ENCODE measurements around the gene HOXA9.

The HOXA9 gene

GRCh38 chr7:27202018-27202861 is 36.9 kb upstream of the HOXA9 start:
- in situ Hi-C loops (cut with HindIII; ENCODE audit: low sequenced_read_pairs): loop anchor here (10.0 to 25.0 kb wide), 2 partner anchors 583 to 710 kb away; no protein-coding TSS in a partner anchor

DNA sequence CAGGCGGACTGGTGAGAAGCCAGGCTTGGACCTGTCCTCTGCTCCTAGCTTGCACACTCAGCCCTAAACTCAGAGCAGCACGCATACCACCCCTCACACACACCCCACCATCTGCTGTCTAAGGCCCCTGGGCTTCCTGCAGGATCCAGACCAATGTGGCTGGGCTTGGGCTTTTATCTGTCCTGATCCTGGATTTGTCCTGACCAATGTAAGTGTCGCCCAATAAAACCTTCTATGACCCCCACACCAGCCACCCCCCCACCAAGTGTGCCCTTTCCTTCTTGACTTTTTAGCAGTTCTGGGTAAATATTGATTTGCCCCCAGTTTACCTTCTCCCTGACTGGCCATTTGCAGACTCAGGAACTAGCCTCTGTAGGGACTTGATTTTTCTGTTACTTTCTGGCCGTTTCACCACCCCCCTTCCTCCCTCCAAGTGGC is 36.3 kb upstream of the HOXA9 start:
- in situ Hi-C loops (cut with HindIII; ENCODE audit: low sequenced_read_pairs): loop anchor here (10.0 to 25.0 kb wide), 2 partner anchors 583 to 711 kb away; no protein-coding TSS in a partner anchor

GRCh38 chr7:27200761-27201579 is 35.6 kb upstream of the HOXA9 start:
- in situ Hi-C loops (cut with HindIII; ENCODE audit: low sequenced_read_pairs): loop anchor here (10.0 to 25.0 kb wide), 2 partner anchors 584 to 711 kb away; no protein-coding TSS in a partner anchor

DNA sequence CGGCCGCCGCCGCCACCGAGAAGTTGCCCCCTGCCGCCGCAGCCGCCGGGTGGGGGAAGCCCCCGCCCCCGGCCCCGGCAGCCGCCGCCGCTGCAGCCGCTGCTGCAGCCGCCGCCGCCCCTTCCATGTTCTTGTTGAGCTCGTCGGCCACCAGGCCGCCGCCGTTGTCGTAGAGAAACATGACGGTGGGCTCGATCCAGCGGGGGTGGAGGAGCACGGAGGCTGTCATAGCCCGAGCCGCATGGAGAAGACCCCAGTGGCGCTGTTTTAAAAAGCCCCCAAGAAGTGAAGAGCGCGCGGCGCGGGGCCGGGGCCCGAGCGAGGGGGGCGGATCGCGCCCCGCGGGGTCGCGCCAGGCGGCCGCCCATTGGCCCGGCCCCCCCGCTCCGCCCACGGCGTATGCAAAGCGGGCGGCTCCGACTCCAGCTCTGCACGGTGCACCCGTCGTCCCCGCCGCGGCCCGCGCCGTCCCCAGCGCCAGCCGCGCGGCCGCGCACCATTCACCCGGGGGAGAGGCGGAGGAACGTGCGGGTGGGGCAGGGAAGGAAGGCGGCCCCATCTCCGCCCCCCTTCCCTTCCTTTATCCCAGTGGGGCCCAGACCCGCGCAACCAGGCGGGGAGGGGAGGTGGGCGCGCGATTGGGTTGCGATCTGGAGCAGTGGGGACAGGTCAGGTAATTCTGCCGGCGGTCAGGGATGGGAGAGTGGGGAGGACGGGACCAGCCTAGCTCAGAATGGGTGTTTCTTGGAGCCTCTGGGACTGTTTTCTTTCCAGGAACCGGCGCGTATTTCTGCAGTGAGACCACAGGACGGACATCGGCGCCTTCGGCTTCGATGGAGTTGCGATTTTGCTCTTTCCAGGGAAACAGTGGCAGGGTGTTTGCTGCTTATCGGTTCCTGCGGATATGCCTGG is 34.8 kb upstream of the HOXA9 start, which contains the start of gene HOXA13:
TSS of gene HOXA13 (minus strand) at position 243 of the 912 bp plus-strand sequence. CDS start at position 229, 14 bp downstream.
- in situ Hi-C loops (cut with HindIII; ENCODE audit: low sequenced_read_pairs): loop anchor here (10.0 to 25.0 kb wide), 2 partner anchors 585 to 712 kb away; no protein-coding TSS in a partner anchor

- in situ Hi-C loops (cut with HindIII; ENCODE audit: low sequenced_read_pairs): no loop called here
Measured at GRCh38 chr7:27198871-27199801, 33.8 kb upstream of the HOXA9 start.

DNA sequence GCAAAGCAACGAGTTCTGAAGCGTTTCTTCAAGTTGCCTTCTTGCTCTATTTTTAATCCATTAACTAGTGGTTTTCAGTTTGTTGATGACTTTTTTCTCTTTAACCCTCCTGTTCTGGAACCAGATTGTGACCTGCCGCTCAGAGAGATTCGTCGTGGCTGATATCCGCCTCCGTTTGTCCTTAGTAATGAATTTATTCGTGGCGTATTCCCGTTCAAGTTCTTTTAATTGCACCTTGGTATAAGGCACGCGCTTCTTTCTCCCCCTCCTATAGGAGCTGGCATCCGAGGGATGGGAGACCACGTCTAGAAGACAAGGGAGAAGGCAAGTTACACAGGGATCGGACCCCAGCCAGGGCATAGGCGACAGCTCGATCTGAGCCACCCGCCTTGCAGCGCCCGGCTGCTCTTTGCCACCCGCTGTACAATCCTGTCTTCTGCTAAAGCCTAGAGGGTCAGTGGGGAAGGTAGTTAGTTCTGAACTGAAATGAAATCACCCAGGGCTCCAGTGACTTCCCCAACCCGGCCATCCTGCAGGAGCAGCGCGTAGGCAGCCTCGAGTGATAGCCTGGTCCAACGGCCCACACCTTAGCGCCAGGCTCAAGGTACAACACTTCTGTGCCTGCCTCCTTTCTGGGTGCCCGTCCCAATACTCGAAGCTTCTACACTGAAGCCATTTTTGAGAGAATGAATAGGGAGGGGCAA is 33.0 kb upstream of the HOXA9 start:
- in situ Hi-C loops (cut with HindIII; ENCODE audit: low sequenced_read_pairs): no loop called here

DNA sequence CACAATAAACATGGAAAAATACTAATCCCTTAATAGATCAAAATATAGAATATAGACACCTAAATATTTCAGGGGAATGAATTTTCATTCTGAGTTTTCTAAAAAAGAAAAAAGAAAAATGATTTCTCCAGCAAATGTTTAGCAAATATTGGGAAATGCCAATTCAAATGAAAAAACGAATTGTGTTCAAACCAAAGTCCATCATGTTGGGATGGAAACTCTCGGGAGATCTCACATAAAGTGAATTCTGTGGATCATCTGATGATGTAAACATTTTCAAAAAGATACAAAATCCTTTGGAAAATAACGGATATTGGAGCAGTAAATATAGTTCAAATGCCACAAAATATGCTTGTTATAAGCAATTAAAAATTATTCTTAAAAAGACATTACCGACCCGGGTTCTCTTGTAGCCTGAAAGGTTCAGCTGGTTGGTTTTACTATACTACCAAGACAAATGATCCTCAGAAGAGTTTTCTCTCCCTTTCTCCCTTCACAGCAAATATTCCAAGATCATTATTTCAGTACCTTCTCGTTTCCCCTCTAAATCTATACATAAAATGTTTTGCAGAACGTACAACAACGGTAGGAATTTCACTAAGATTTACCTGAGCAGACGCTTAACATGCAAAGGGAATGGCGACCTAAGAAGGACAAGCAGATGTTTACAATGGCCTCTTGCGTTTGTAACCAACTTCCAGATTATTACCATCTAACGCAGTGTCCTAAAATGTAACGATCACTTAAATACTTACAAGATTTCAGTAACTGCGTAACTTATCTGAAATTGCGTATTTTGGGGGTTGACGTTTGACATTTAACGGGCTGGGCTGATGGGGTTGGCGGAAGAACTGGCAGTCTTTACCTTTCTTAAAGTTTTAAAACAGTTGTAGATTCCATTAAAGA is 32.1 kb upstream of the HOXA9 start:
- in situ Hi-C loops (cut with HindIII; ENCODE audit: low sequenced_read_pairs): no loop called here

DNA sequence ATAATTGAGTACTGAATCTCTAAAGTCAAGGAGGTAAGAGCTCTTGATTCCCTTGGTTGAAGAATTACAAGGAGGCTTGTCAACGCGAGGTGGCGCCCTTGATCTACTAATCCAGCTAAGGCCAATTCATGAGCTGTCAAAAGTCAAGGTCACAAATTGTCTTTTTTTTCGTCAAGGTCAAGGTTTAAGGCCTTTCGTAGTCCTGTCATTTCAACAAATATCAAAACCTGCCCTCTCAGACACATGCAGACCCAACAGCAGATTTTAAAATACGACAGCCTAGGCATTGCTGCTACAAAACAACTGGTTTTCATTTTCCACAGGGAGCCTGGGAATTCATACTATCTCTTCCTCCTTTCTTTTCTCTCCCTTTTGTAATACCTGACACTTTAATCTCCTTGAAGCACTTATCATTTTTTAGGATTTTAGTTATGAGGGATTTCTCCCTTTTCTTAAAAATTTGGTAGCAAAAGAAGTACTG is 31.0 kb upstream of the HOXA9 start:
- in situ Hi-C loops (cut with HindIII; ENCODE audit: low sequenced_read_pairs): no loop called here

DNA sequence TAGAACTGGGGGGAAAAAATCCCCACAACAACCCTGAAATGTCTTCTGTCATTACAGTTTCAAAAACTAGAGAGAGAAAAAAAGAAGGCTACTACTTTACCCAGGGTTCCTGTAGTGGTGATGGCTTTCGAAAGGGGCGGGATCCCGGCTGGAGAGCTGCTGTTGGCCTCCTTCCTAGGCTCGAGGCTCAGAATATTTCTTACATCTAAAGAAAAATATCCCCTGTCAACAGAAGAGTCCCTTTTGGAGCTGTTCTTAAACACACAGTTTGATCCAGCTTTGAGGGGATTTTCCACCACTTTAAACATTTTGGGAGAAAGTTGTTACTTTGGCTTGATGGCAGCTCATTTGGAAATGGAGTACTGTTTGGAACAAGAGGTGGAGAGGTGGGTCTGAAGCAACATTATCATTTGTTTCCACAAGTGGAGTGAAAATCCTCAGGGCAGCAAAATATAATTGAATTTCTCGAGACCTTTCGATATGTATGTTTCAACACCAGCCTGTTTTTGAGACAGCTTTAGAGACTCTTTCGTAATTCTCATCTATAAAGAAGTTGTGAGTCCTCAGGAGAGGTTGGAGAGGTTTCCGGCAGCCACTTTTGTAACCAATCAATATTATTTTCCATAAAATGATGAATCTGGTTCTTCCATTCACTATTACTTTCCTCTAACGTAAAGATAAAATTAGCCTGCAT is 29.5 kb upstream of the HOXA9 start:
- in situ Hi-C loops (cut with HindIII; ENCODE audit: low sequenced_read_pairs): no loop called here

- in situ Hi-C loops (cut with HindIII; ENCODE audit: low sequenced_read_pairs): no loop called here
Measured at GRCh38 chr7:27194002-27194352, 28.6 kb upstream of the HOXA9 start.

DNA sequence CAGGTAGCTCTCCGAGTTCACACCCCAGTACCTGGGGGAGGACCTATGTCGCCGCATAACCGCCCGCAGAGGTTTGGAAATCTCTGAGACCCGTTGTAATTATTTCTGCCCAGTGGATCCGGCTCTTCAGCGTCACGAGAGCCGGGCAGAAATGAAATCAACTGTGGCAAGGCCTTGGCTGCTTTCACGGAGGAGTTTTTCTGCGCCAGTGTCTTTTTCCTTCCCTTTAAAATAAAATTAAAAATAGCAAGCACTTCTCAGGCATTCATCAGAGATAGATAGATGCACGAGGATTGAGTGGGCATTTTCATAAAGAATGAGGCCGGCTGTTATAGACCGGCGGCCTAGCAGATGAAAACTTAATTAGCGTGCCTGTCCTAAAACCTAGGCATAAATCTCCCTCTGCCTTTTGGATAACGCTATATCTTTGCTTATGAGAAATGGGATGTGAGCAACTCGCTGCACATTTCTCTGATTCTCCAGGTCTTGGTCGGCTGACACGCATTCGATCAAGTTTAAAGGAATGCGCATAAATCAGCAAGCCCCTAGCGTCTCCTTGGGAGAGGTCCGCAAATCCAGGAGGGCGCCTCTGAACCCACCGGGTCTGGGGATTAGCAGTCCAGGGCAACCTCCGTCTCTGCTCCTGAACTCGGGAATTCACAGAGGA is 28.1 kb upstream of the HOXA9 start:
- in situ Hi-C loops (cut with HindIII; ENCODE audit: low sequenced_read_pairs): no loop called here

GRCh38 chr7:27192546-27193334 is 27.4 kb upstream of the HOXA9 start:
- in situ Hi-C loops (cut with HindIII; ENCODE audit: low sequenced_read_pairs): no loop called here

- in situ Hi-C loops (cut with HindIII; ENCODE audit: low sequenced_read_pairs): no loop called here
Measured at GRCh38 chr7:27191833-27192545, 26.7 kb upstream of the HOXA9 start.

DNA sequence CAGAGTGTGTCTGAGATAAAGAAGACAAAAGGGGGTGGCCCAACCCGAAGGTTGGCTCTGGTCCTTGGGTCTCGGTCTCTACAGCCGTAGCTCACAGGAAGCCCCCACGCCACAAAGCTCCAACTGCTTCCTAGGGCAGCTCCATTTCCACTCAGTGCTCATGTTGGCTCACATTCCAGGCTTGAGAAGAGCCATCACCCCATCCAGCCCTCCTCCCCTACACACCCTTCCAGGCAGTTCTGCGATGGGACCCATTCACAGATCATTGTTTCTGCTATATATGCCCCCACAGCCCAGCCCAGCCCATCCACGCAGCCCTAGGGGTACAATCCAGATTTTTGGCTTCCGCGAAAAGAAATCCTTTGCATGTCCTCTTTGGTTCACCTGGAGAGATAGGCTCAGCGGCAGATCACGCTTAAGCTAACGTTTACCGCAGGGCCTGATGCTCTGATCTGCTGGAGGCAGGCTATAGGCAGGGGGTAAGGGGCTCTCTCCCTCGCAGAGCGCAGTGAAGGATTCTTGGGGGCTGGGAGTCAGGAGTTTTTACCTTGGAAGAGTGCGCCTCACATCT is 25.9 kb upstream of the HOXA9 start:
- in situ Hi-C loops (cut with HindIII; ENCODE audit: low sequenced_read_pairs): no loop called here

Data from endothelial cell of hepatic sinusoid (primary cell).